Measurements from ENCODE around the gene EPHB1. TPM values are rescaled to one million over a fixed set of nuclear protein-coding genes. Genes with fewer than 3 reads are reported as not detected.

Gene EPHB1
- total and polyA plus RNA-seq, 2 of the 13 experiments (the other 11 are each of a cell fraction or from before 2014, with no cell fraction given), result 0.07 to 0.21 TPM

- H3K27me3 ChIP-seq (ENCODE audit: control insufficient read depth in 1 of 2, insufficient read depth in 2 of 2, low read length in 2 of 2), result no peaks in the 10 kb centered on the region
- FAIRE-seq (no peak), ATAC-seq (no peak), DNase-seq (ENCODE audit: low spot score) (no peak)
- no TSS peak for BruUV-seq (replicated peaks)
- H3K79me2 ChIP-seq (ENCODE audit: insufficient read depth, low read length), result no peaks in the 10 kb centered on the region
- in situ Hi-C loops (cut with HindIII; ENCODE audit: extremely low pct_ligation_motif_present, low pct_unique_long_range_greater_than_20kb) (no loop called here), intact Hi-C loops (cut with micrococcal nuclease; ENCODE audit: unreplicated experiment) (no loop called here)
- H3K9ac ChIP-seq (ENCODE audit: insufficient read depth, low read depth, low read length), result no peak overlapping the region
- 2% methylated on average over 5 of the region's 5 CpGs for WGBS (ENCODE audit: low lambda C conversion rate)
- POLR2A ChIA-PET, result no interaction called here
- H2AFZ ChIP-seq (ENCODE audit: low read length), result no peak overlapping the region
- no peak overlapping the region for H3K27ac ChIP-seq (ENCODE audit: extremely low read length, insufficient read depth, low read length)
- no peak overlapping the region for H3K4me3 ChIP-seq (replicated peaks in 1 of 3; ENCODE audit: insufficient read depth in 1 of 3, low read depth in 2 of 3, low read length in 3 of 3)
- TF ChIP-seq ZNF777 (CRISPR knock-in tag; IDR thresholded peaks at IDR 0.05), result no peak
- TF ChIP-seq MATR3 (CRISPR knock-in tag; IDR thresholded peaks at IDR 0.05), result no peak
- TF ChIP-seq PITX1 (CRISPR knock-in tag; IDR thresholded peaks at IDR 0.05), result no peak
- TF ChIP-seq ZNF567 (CRISPR knock-in tag; IDR thresholded peaks at IDR 0.05; ENCODE audit: borderline replicate concordance), result no peak
- TF ChIP-seq CREB3 (CRISPR knock-in tag; IDR thresholded peaks at IDR 0.05), result no peak
- no peak for TF ChIP-seq ZNF30 (CRISPR knock-in tag; IDR thresholded peaks at IDR 0.05)
- no peak for TF ChIP-seq PHB2 (IDR thresholded peaks at IDR 0.05; ENCODE audit: partially characterized antibody)
- TF ChIP-seq TFDP1 (CRISPR knock-in tag; IDR thresholded peaks at IDR 0.05; ENCODE audit: borderline replicate concordance), result no peak
- no peak for TF ChIP-seq ZFAT (CRISPR knock-in tag; conservative IDR thresholded peaks at IDR 0.05)
- no peak for TF ChIP-seq NCOA5 (CRISPR knock-in tag; IDR thresholded peaks at IDR 0.05)
- no peak for TF ChIP-seq ZMYM3 (CRISPR knock-in tag; IDR thresholded peaks at IDR 0.05)
- TF ChIP-seq KMT2A (CRISPR knock-in tag; IDR thresholded peaks at IDR 0.05), result no peak
- H3K4me2 ChIP-seq (ENCODE audit: low read depth, low read length), result no peak overlapping the region
- H3K4me1 ChIP-seq (ENCODE audit: insufficient read depth, low read length), result no peaks in the 10 kb centered on the region
- no peaks in the 10 kb centered on the region for H3K9me3 ChIP-seq (ENCODE audit: low read length)
- CTCF ChIA-PET (ENCODE audit: low intra/inter-chr PET ratio, low total read pairs), result no interaction called here
- no peaks in the 10 kb centered on the region for H4K20me1 ChIP-seq (ENCODE audit: insufficient read depth, low read length)
- no peaks in the 10 kb centered on the region for H3K36me3 ChIP-seq (replicated peaks in 1 of 2; ENCODE audit: control insufficient read depth in 1 of 2, insufficient read depth in 2 of 2, low read length in 2 of 2)
Measured at GRCh38 chr3:134833453-134834163, 38.5 kb downstream of the EPHB1 start.
